Activated CD8-positive, alpha-beta memory T cell treated with anti-CD3 and anti-CD28 coated beads, Interleukin-2, amount 50 U/mL, for 1 hour (primary cell): ENCODE measurements around the gene C10orf143.
"Not testable (repeated sequence)": the region's sequence is repeated elsewhere in the genome, so short reads cannot be mapped to it uniquely, and the experiment has no call there.

Source experiments
- DNase-seq: peaks from one replicate; pipeline ENCODE4 v3.0.0-alpha.2; 2020; ENCODE audit errors: extremely low read depth

The C10orf143 gene

GRCh38 chr10:130111113-130111851, 652 bp upstream of the C10orf143 start:
- DNase-seq, result peak; percentile 89

GRCh38 chr10:130109796-130110245, 809 bp downstream of the C10orf143 start:
- peak; percentile 35 for DNase-seq

- no peak for DNase-seq
Measured at GRCh38 chr10:130108934-130109604, 1.6 kb downstream of the C10orf143 start.

- DNase-seq, result not testable (repeated sequence)
Measured at GRCh38 chr10:130108146-130108545, 2.5 kb downstream of the C10orf143 start.

GRCh38 chr10:130105724-130106123, 4.9 kb downstream of the C10orf143 start:
- DNase-seq, result no peak

- no peak for DNase-seq
Measured at GRCh38 chr10:130099344-130099743, 11.3 kb downstream of the C10orf143 start.

GRCh38 chr10:130090565-130090964, 20.1 kb downstream of the C10orf143 start:
- not testable (repeated sequence) for DNase-seq

GRCh38 chr10:130080461-130080814, 30.2 kb downstream of the C10orf143 start:
- no peak for DNase-seq

- no peak for DNase-seq
Measured at GRCh38 chr10:130079614-130080460, 30.8 kb downstream of the C10orf143 start.

- no peak for DNase-seq
Measured at GRCh38 chr10:130078120-130078519, 32.5 kb downstream of the C10orf143 start.

GRCh38 chr10:130076681-130077080, 33.9 kb downstream of the C10orf143 start:
- DNase-seq, result no peak

- no peak for DNase-seq
Measured at GRCh38 chr10:130074639-130075038, 36.0 kb downstream of the C10orf143 start.

- DNase-seq, result no peak
Measured at GRCh38 chr10:130073912-130074311, 36.7 kb downstream of the C10orf143 start.

GRCh38 chr10:130072247-130072646, 38.4 kb downstream of the C10orf143 start:
- DNase-seq, result no peak

GRCh38 chr10:130067893-130068292, 42.7 kb downstream of the C10orf143 start:
- DNase-seq, result no peak

- no peak for DNase-seq
Measured at GRCh38 chr10:130066743-130067142, 43.9 kb downstream of the C10orf143 start.

GRCh38 chr10:130065251-130065650, 45.4 kb downstream of the C10orf143 start:
- DNase-seq, result no peak

- DNase-seq, result no peak
Measured at GRCh38 chr10:130064783-130065182, 45.8 kb downstream of the C10orf143 start.

- DNase-seq, result no peak
Measured at GRCh38 chr10:130062976-130063375, 47.7 kb downstream of the C10orf143 start.

GRCh38 chr10:130062201-130062600, 48.4 kb downstream of the C10orf143 start:
- DNase-seq, result no peak

GRCh38 chr10:130061760-130062159, 48.9 kb downstream of the C10orf143 start:
- no peak for DNase-seq

GRCh38 chr10:130054021-130054420, 56.6 kb downstream of the C10orf143 start:
- no peak for DNase-seq
